Pons (tissue), 1 donor: ENCODE data around the gene FAM163B.

ENCODE experiments used
- DNase-seq: peaks from one replicate; pipeline ENCODE4 v3.0.0-alpha.2; 2016; ENCODE audit warnings: low spot score

FAM163B gene

GRCh38 chr9:133615606-133616188 lies 6.5 kb upstream of the FAM163B start:
- no peak for DNase-seq

DNA sequence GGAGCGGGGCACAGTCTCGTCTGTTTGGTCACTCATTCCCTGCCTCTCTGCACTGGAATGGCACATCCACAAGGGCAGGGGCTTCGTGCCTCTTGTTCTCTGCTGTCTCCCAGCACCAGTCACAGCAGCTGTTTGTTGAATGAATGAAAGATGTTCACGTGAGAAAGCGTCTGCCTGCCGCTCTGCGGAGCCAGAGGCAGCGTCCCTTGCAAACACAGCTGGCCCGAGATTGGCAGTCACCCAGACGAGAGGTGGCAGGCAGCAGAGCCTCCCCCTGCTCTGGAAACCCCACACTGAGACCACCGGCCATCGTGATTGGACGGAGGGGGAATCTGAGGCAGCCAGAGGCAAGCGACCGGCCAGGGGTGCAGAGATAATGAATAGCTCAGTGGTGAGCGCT lies 6.0 kb upstream of the FAM163B start:
- DNase-seq = no peak

GRCh38 chr9:133614678-133615077 lies 5.5 kb upstream of the FAM163B start:
- no peak for DNase-seq

DNA sequence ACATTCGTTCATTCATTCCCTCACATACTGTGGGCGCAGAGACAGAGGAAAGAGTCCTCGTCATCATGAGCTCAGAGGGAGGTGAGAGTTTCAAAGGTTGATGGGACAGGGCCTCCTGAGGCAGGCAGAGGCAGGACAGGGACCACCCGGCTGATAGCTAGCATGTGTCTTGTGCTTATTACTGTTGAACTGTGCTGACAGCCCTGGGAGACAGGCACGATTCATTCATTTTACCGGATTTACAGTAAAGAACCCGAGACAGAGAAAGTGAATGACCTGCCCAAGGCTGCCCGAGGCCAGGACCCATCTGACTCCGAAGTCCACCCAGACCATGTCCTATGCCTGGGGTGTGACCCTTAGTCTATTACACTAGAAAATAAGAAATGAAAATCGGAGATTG lies 4.9 kb upstream of the FAM163B start:
- DNase-seq = no peak

GRCh38 chr9:133613432-133613831 lies 4.2 kb upstream of the FAM163B start:
- DNase-seq = no peak

- DNase-seq = no peak
These were observed 3.6 kb upstream of the FAM163B start for GRCh38 chr9:133612816-133613215.

DNA sequence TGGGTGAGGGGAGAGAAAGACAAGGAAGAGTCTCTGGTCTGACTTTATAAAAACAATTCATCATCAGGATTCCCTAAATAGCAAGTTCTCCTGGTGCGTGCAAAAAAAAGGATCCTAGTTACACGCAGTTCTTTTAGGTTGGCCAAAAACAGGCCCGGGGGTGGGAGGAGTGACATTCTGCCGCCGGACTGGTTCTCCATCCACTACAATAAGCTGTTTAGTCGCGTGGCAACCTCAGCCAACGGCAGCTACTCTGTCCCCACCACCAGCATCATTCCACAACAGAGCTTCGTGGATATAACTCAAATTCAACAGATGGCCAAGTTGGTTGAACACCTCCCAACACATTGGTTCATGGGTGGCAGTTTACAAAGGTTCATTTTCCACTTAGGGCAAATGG lies 2.9 kb upstream of the FAM163B start:
- no peak for DNase-seq

DNA sequence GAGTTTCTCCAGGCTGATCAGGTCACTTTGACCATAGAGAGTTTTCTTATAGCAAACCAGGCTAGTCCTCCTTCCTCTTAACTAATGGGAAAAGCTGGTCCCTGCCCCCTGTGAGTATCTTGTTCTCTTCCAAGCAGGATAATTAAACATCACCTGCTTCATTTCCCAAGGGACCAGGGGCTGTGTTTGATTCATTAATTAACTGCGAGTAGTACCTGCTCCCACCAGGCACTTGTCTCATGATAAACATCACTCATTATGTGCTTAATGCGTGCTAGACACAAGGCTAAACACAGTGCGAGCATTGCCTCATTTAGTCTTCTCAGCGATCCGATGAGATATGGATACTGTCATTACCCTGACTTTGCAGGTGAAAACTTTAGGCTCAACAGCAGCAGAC lies 1.7 kb upstream of the FAM163B start:
- DNase-seq = no peak

DNA sequence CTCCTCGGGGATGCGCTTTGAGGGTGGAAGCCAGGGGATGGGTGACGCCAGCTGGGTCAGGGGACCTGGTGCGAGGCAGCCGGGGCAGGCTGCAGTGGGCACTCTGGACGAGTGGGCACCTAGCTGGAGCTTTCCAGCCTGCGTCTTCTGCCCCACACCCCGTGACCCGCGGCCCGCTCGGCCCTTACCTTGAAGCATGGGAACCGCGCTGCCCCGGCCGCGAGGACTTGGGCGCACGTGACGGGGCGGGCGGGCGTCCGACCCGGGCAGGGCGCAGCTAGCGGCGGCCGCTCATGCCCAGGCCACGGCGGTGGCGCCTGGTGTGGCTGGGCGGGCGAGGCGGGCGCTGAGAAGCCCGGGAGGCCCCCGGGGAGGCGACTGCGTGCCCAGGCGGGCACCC lies 300 bp downstream of the FAM163B start:
- DNase-seq = no peak

- DNase-seq = no peak
These were observed 807 bp downstream of the FAM163B start for GRCh38 chr9:133608382-133608781.

DNA sequence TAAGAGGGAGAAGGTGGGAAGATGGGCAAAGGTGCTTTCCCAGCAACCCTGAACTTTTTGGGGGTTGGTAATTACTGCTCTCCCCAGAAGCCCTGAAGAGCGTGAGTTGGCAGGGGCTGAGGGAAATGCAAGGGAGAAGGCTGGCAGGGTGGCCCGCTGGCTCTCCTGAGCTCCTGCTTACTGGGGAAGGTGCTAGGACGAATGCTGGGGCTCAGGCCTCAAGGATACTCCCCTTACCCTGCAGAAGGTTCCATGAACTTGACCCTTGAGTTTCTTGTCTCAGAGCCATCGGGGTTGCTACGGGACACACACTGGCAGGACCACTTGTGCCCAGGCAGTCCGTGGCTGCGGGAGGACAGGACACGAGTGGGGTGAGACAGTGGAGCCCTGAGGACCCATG lies 1.2 kb downstream of the FAM163B start:
- no peak for DNase-seq

DNA sequence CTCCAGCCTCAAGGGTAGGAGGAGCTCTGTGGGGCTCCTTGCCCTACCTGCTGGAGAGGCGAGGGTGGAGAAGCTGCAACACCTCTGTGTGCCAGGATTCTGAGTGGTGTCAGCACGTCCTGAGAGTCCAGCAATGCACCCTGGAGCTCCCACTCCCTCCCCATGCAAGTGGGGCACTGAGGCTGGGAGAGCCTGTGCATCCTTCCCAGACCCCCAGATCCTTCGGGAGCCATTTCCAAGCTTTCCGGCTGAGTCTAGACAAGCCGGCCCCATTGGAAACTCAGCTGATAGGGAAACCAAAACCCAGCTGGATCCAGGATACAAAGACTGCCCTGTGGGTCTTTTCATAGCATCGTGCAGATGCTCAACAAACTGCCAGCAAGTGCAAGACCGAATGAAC lies 1.8 kb downstream of the FAM163B start:
- DNase-seq = no peak

DNA sequence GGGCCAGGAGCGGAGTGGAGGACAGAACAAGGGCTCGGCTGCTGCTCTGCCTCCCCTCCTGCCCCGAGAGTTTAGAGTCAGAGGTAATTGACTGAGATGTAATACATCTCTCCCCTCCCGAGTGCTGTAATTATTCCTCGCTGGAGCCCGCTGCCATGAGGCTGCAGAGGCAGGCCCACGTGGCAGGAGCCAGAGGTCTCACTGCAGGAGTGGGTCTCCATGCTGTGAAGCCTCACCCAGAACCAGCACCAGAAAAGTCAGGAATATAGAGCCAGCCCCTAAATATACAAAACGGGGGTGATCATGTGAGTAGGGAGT lies 2.5 kb downstream of the FAM163B start:
- DNase-seq = no peak

DNA sequence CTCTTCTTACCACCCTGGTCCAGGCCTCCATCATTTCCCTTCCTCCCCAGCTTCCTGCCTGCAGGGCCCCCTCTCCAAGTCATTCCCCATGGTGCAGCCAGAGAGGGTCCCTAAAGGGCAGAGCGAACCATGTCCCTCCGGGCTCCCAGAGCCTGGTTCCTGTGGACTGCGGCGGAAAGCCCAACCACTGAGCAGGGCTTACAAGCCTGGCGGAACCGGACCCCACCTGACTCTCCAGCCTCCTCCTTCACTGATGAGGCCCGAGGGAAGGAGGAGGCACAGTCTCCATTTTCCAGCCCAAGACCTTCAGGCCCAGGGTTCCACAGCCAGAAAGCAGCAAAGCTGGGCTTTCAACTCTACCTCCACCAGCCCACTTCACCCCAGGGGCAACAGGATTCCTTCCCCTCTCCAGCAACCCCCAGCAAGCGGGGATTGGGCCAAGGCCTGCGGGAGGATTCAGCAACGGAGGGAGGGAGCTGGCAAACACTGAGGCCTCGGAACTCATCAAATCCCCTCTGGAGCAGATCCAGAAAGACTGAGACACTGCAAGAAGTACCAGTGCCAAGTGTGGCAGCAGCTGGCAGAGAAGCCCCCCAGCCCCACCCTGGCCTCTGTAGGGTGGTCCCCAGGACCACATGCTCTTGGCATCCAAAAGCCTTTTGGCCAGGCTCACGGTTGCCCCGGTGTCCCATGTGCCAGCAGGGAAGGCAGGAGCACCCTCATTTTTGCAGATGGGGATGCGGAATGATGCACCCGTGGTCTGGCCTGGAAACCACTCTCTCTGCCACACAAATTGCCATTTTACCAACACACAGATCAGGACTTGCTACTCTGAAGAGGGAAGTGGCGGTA lies 3.1 kb downstream of the FAM163B start:
- DNase-seq = no peak

DNA sequence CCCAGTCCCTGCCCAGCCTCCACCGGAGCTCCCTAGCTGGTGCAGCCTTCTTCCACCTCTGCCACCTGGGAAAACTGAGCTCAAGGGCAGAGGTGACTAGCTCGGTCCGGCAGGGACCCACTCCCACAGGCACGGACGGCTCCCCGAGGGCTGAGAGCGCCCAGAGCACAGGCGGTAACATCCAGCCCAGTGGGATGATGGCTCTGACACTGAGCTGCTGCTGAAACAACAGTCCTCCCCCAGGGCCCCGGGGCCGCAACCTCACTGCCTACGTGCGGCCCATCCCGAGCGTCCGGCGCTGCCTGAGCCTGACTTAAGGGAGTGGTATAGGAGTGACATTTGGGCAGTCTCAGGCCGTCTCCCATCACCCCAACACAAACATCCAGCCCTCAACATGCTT lies 3.7 kb downstream of the FAM163B start:
- no peak for DNase-seq

DNA sequence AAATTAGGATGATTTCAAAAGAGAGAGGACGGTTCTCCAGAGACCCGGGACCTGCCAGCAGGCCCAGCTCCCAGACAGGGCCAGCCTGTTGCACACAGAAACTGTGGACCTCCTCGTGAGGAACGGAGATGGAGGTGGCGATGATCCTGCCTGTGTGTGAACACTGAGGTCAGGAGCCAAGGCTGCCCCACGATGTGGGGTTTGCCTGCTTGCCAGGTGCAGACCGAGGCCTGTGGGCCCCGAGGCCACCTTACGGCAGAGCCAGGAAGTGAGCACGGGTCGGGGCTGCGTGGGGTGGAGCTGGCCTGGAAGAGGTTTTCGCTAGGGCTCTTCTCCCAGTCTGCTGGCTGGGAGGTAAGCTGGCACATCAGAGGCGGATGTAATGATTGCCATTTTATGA lies 4.3 kb downstream of the FAM163B start:
- DNase-seq = no peak

DNA sequence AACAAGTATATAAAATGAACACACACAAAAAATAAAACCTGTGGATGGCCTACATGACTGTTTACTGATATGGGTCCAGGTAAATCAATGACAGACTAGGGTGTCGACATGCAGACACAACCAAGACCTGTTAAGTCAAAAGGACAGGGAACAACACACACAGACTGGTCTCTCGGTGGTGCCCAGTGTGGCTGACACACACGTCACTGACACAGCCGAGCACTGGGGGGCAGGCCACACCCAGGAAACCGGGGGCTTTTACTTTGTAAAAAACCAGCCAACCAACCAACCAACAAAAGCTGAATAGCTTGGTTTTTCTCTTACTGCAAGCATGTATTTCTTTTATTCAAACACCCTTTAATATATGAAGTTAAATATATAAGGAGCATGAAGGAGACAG lies 5.0 kb downstream of the FAM163B start:
- no peak for DNase-seq

DNA sequence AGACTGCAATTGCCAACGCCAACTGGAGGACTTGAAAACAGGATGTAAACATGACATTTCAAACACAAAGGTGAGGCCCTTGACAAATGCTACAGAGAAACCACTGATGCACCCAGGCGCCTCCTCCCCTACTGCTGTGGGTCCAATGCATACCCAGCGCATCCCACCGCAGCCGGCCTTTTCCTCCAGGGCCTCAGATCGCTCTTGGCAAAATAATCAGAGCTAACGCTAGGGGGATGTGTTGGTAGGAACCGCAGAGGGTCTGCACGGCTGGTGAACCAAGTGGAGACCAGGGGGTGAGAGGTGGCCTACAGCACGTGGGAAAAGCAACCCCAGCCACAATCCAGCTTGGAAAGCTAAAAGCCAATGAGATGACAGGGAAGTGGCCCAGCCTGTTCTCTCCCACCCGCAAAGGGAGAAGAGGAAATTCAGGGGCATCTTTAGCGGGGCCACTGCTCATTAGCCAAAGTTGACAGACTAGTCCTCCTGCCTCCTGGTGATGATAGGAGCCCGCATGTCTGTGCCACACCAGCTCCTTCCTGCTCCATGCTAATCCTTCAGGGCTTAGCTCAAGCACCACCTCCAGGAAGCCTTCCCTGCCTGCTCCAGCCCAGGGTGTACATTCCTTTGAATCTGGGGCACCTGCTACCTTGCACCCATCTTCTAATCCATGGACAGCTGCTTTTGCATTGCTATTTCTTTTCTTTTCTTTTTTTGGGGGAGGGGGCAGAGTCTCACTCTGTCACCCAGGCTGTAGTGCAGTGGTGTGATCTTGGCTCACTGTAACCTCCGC lies 5.9 kb downstream of the FAM163B start:
- DNase-seq = no peak

GRCh38 chr9:133602277-133602676 lies 6.9 kb downstream of the FAM163B start:
- no peak for DNase-seq

DNA sequence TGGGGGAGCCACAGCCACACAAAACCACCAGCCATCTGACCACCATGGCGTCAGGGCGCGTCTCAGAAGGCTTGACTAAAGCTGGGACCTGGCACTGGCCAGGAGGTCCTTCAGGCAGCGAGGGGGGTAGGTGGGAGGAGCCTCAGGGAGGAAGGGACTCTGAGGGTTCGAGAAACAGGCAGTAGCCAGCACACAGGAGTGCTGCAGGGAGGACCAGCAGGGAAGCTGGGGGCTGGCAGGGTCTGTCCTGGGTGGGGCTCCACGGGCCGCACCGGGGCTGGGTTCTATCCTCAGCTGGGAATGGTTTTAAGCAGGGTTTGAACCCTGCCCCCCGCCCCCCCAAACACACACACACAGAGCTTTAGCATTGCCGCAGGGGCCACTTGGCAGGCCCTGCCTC lies 7.4 kb downstream of the FAM163B start:
- no peak for DNase-seq

DNA sequence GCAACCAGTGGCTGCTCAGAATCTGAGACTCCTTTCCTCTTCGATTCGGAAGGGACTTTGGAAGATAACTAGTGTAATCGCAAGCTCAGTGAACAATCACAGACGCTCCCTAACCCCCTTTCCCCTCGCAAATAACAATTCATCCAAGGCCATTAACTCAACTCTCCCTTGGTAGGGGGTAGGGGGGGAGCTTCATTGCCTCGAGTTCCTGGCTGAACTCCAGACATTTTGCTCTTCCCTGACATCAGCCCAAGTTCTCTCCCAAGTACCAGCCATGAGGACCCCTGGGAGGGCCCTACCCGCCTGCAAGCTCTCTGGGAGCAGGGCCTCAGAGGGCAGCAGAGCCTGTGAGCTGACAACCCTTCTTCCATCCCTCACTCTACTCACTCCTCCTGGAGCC lies 8.4 kb downstream of the FAM163B start:
- no peak for DNase-seq

- no peak for DNase-seq
These were observed 9.6 kb downstream of the FAM163B start for GRCh38 chr9:133599470-133600173.

DNA sequence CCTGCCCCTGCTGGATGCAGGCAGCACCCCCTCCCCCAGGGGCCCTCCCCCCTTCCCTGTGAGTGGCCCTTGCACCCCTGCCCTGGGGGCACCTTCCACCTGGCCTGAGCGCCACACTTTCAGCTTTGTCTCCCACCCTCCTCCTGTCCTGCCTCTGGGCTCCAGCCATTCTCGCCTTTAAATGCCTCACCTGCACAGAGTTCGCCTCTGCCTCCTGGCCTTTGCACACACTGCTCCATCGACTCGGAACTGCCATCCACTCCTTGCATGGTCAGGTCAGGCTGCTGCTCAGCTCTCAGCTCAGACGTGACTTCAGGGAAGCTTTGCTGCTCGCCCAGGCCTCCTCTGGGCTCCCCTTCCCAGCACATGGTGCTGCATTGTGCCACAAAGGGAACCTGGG lies 10.2 kb downstream of the FAM163B start:
- no peak for DNase-seq
